GM12801 (cell line): ENCODE measurements around the gene TGFBR3L.

Experiments
- CTCF ChIP-seq: IDR thresholded peaks from one replicate; pipeline ENCODE4 v1.5.1; 2011; ENCODE audit warnings: control low read depth; ENCODE audit not compliant: insufficient read length; ENCODE audit errors: extremely low read depth

Gene TGFBR3L

GRCh38 chr19:7902796-7903243, 11.8 kb upstream of the TGFBR3L start:
- TF ChIP-seq CTCF = no peak

GRCh38 chr19:7903244-7904073, 11.2 kb upstream of the TGFBR3L start, which contains the start of gene MAP2K7:
Gene MAP2K7 (plus strand): TSS chr19:7903877. CDS start chr19:7903945, 68 bp downstream.
- TF ChIP-seq CTCF = no peak

GRCh38 chr19:7904074-7905020, 10.3 kb upstream of the TGFBR3L start:
- no peak for TF ChIP-seq CTCF

- no peak for TF ChIP-seq CTCF
Observed at GRCh38 chr19:7905268-7905667, 9.4 kb upstream of the TGFBR3L start.

GRCh38 chr19:7905859-7906258, 8.8 kb upstream of the TGFBR3L start:
- no peak for TF ChIP-seq CTCF

- no peak for TF ChIP-seq CTCF
Observed at GRCh38 chr19:7907122-7907521, 7.5 kb upstream of the TGFBR3L start.

GRCh38 chr19:7907544-7907943, 7.1 kb upstream of the TGFBR3L start:
- TF ChIP-seq CTCF = no peak
